CD4-positive, alpha-beta memory T cell (primary cell): ENCODE data around the gene ZFAND2A. TPM values are rescaled to one million over a fixed set of nuclear protein-coding genes. Genes with fewer than 3 reads are reported as not detected.
"Not testable (repeated sequence)": the region's sequence is repeated elsewhere in the genome, so short reads cannot be mapped to it uniquely, and the experiment has no call there.

Source experiments
- CTCF ChIA-PET: fragments of 350-600 bp; sonication (Branson Sonifier 250); formaldehyde crosslinking; loops from one replicate; lab custom pipeline; 2021; ENCODE audit warnings: inconsistent platforms; ENCODE audit not compliant: partially characterized antibody; lab: Charles Lee
- POLR2A ChIA-PET: fragments of 350-600 bp; sonication (Branson Sonifier 250); formaldehyde crosslinking; loops from one replicate; lab custom pipeline; 2021; ENCODE audit not compliant: partially characterized antibody; lab: Charles Lee
- DNase-seq, 5 donors: peaks; one replicate each; pipeline versions ENCODE4 v3.0.0 to v3.0.0-alpha.2; 2020 to 2022; ENCODE audit warnings: mixed read lengths in 1 of 5
- H3K27ac ChIP-seq: one replicate; pipeline ENCODE4 v1.7.0; 2013; ENCODE audit warnings: low read depth, low read length
- H3K27me3 ChIP-seq: 2 replicates; pipeline ENCODE4 v1.7.0; 2013; ENCODE audit warnings: mild to moderate bottlenecking, low read length, moderate library complexity; ENCODE audit not compliant: insufficient read depth
- H3K36me3 ChIP-seq: 2 replicates; pipeline ENCODE4 v1.7.0; 2013; ENCODE audit warnings: mild to moderate bottlenecking, low read length, moderate library complexity; ENCODE audit not compliant: insufficient read depth
- H3K4me1 ChIP-seq: 2 replicates; pipeline ENCODE4 v1.7.0; 2013; ENCODE audit warnings: mild to moderate bottlenecking, low read length, moderate library complexity; ENCODE audit not compliant: insufficient read depth
- H3K4me3 ChIP-seq, 2 donors: one replicate each; pipeline ENCODE4 v1.7.0; 2013; ENCODE audit warnings: low read length in 2 of 2, mild to moderate bottlenecking in 1 of 2
- H3K9me3 ChIP-seq, 2 donors: one replicate each; pipeline ENCODE4 v1.7.0; 2013; ENCODE audit warnings: low read length in 2 of 2, control low read depth in 1 of 2; ENCODE audit not compliant: control insufficient read depth in 1 of 2
- H3K27ac Mint-ChIP-seq, 7 donors: one replicate each; pipeline ENCODE4 v1.8.0; 2020 to 2021; ENCODE audit warnings: mixed read lengths in 7 of 7, mild to moderate bottlenecking in 6 of 7, inconsistent platforms in 3 of 7, moderate library complexity in 3 of 7
- H3K27me3 Mint-ChIP-seq, 2 donors: one replicate each; pipeline ENCODE4 v1.8.0; 2020 to 2021; ENCODE audit warnings: mixed read lengths in 2 of 2
- H3K36me3 Mint-ChIP-seq, 2 donors: one replicate each; pipeline ENCODE4 v1.8.0; 2020 to 2021; ENCODE audit warnings: mixed read lengths in 2 of 2, inconsistent platforms in 1 of 2, mild to moderate bottlenecking in 1 of 2
- H3K4me1 Mint-ChIP-seq, 4 donors: one replicate each; pipeline ENCODE4 v1.8.0; 2020 to 2021; ENCODE audit warnings: mixed read lengths in 4 of 4, mild to moderate bottlenecking in 1 of 4
- H3K4me3 Mint-ChIP-seq, 8 donors: one replicate each; pipeline ENCODE4 v1.8.0; 2020 to 2021; ENCODE audit warnings: mixed read lengths in 8 of 8, mild to moderate bottlenecking in 7 of 8, moderate library complexity in 6 of 8, inconsistent platforms in 3 of 8
- H3K9me3 Mint-ChIP-seq, 8 donors: one replicate each; pipeline ENCODE4 v1.8.0; 2020 to 2021; ENCODE audit warnings: mixed read lengths in 8 of 8, mild to moderate bottlenecking in 5 of 8, inconsistent platforms in 3 of 8, moderate library complexity in 1 of 8
- intact Hi-C: fragments of 100-400 bp; cut with micrococcal nuclease; formaldehyde crosslinking; loops from one replicate; pipeline ENCODE4 v1.15.1; 2023
- polyA plus RNA-seq, 2 donors: library from polyadenylated mRNA; unstranded; fragments of 300-500 nt; fragmentation: Illumina TruSeq; gene quantifications; one replicate each; pipeline ENCODE4 v1.2.3, GENCODE V29; 2021
- total RNA-seq, 2 experiments: library from RNA; stranded (reverse); gene quantifications; one replicate each; pipeline ENCODE4 v1.2.3, GENCODE V29; 2021

Gene ZFAND2A
- total and polyA plus RNA-seq, 4 experiments from 2014 or later = 30.9 to 60.7 (median 37.1) TPM

DNA sequence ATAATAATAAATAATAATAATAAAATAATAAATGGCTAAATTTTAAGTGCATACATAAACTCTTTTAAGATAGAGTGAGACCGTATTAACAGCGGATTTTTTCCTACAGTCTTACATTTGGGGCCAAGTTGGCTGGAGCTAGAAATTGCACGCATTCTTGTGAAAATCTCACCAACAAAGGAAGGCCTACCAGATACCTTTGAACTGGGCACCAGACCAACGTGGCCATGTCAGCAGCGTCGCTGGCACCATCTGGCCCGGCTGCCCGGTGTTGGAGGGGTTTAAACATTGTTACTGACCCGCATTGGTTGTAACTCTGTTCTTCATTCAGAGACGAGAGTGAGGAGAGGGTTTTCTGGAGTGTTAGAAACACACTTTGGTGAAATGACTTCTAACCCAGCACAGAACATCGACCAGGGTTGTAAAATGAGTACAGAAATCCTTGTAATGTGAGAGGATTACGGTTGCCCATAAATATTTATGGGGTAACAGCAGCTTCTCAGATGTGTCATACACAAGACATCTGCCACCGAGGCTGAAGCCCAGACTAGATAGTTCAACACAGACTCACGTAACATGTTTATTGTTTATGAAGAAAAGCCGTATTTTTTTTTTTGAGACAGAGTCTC, 38.1 kb upstream of the ZFAND2A start:
- Histone ChIP-seq H3K9me3 (no peaks in the 10 kb centered on the region), H3K36me3 (no peaks in the 10 kb centered on the region), H3K27ac (no peak overlapping the region), H3K4me3 (no peak overlapping the region), H3K4me1 (no peaks in the 10 kb centered on the region), H3K27me3 (no peaks in the 10 kb centered on the region)
- ChIA-PET CTCF (no interaction called here), POLR2A (no interaction called here)
- H3K27ac Mint-ChIP-seq = no peak overlapping the region
- intact Hi-C loops = no loop called here
- H3K9me3 Mint-ChIP-seq = no peaks in the 10 kb centered on the region
- no peak overlapping the region for H3K4me3 Mint-ChIP-seq
- H3K36me3 Mint-ChIP-seq = no peaks in the 10 kb centered on the region
- H3K27me3 Mint-ChIP-seq = peaks cover 1 to 5% of the 10 kb centered on the region in 2 donors
- H3K4me1 Mint-ChIP-seq = no peaks in the 10 kb centered on the region
- DNase-seq = no peak

GRCh38 chr7:1196950-1197349, 37.0 kb upstream of the ZFAND2A start:
- POLR2A ChIA-PET = no interaction called here
- peaks cover 3% of the 10 kb centered on the region in 2 donors for H3K27me3 Mint-ChIP-seq

DNA sequence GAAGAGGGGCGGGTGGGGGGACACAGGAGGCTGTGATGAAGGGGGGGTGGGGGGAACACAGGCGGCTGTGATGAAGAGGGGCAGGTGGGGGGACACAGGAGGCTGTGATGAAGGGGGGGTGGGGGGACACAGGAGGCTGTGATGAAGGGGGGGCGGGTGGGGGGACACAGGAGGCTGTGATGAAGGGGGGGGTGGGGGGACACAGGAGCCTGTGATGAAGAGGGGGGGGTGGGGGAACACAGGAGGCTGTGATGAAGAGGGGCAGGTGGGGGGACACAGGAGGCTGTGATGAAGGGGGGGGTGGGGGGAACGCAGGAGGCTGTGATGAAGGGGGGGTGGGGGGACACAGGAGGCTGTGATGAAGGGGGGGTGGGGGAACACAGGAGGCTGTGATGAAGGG, 36.4 kb upstream of the ZFAND2A start:
- H3K27me3 ChIP-seq, H3K9me3 Mint-ChIP-seq, H3K4me1 ChIP-seq, H3K27me3 Mint-ChIP-seq, DNase-seq, intact Hi-C loops, H3K36me3 Mint-ChIP-seq, H3K36me3 ChIP-seq, POLR2A ChIA-PET, H3K27ac ChIP-seq, H3K27ac Mint-ChIP-seq, H3K9me3 ChIP-seq, H3K4me3 ChIP-seq, CTCF ChIA-PET, H3K4me3 Mint-ChIP-seq: not testable (repeated sequence)
- peaks cover 0 to 12% (median 8%) of the 10 kb centered on the region in 4 donors for H3K4me1 Mint-ChIP-seq

More at GRCh38 chr7:1196950-1197349, 37.0 kb upstream of the ZFAND2A start:
- Mint-ChIP-seq H3K9me3 (no peaks in the 10 kb centered on the region), H3K36me3 (no peaks in the 10 kb centered on the region), H3K27ac (no peak overlapping the region), H3K4me1 (peaks cover 0 to 8% (median 5%) of the 10 kb centered on the region in 4 donors), H3K4me3 (no peak overlapping the region)
- no peak for DNase-seq
- intact Hi-C loops = no loop called here
- Histone ChIP-seq H3K9me3 (no peaks in the 10 kb centered on the region), H3K27me3 (no peaks in the 10 kb centered on the region), H3K4me1 (peaks cover 6% of the 10 kb centered on the region), H3K4me3 (no peak overlapping the region), H3K27ac (no peak overlapping the region), H3K36me3 (no peaks in the 10 kb centered on the region)
- CTCF ChIA-PET = no interaction called here

- Histone ChIP-seq H3K36me3 (no peaks in the 10 kb centered on the region), H3K4me1 (peaks cover 8% of the 10 kb centered on the region), H3K27me3 (no peaks in the 10 kb centered on the region), H3K9me3 (no peaks in the 10 kb centered on the region), H3K4me3 (no peak overlapping the region), H3K27ac (no peak overlapping the region)
- no peaks in the 10 kb centered on the region for H3K36me3 Mint-ChIP-seq
- intact Hi-C loops = no loop called here
- peaks cover 0 to 12% (median 8%) of the 10 kb centered on the region in 4 donors for H3K4me1 Mint-ChIP-seq
- POLR2A ChIA-PET = no interaction called here
- H3K4me3 Mint-ChIP-seq = no peak overlapping the region
- no peak for DNase-seq
- no peak overlapping the region for H3K27ac Mint-ChIP-seq
- no peaks in the 10 kb centered on the region for H3K9me3 Mint-ChIP-seq
- CTCF ChIA-PET = interaction anchor here (0.7 to 5.2 kb wide), 5 partner anchors 9 to 240 kb away, joined by 3 to 24 read pairs (median 9); no protein-coding TSS in a partner anchor
- peaks cover 6 to 14% of the 10 kb centered on the region in 2 donors for H3K27me3 Mint-ChIP-seq
These were observed 33.8 kb upstream of the ZFAND2A start for GRCh38 chr7:1193593-1194424.

GRCh38 chr7:1192171-1192676, 32.2 kb upstream of the ZFAND2A start:
- no peaks in the 10 kb centered on the region for H3K9me3 ChIP-seq
- H3K27me3 ChIP-seq = no peaks in the 10 kb centered on the region
- intact Hi-C loops = no loop called here
- no peaks in the 10 kb centered on the region for H3K36me3 ChIP-seq
- peaks cover 8% of the 10 kb centered on the region for H3K4me1 ChIP-seq
- H3K36me3 Mint-ChIP-seq = no peaks in the 10 kb centered on the region
- CTCF ChIA-PET = interaction anchor here (1.2 to 5.2 kb wide), 4 partner anchors 9 to 282 kb away, joined by 3 to 24 read pairs (median 8); no protein-coding TSS in a partner anchor
- H3K4me3 ChIP-seq = no peak overlapping the region
- peak overlapping the region in 2 of 7 donors; percentile 43 to 86 for H3K27ac Mint-ChIP-seq
- H3K27me3 Mint-ChIP-seq = peaks cover 8 to 16% of the 10 kb centered on the region in 2 donors
- DNase-seq = peak in 1 of 5 donors; percentile 18
- POLR2A ChIA-PET = no interaction called here
- H3K4me1 Mint-ChIP-seq = peaks cover 0 to 12% (median 8%) of the 10 kb centered on the region in 4 donors
- no peak overlapping the region for H3K27ac ChIP-seq
- peak overlapping the region in 2 of 8 donors; percentile 47 to 76 for H3K4me3 Mint-ChIP-seq
- no peaks in the 10 kb centered on the region for H3K9me3 Mint-ChIP-seq

DNA sequence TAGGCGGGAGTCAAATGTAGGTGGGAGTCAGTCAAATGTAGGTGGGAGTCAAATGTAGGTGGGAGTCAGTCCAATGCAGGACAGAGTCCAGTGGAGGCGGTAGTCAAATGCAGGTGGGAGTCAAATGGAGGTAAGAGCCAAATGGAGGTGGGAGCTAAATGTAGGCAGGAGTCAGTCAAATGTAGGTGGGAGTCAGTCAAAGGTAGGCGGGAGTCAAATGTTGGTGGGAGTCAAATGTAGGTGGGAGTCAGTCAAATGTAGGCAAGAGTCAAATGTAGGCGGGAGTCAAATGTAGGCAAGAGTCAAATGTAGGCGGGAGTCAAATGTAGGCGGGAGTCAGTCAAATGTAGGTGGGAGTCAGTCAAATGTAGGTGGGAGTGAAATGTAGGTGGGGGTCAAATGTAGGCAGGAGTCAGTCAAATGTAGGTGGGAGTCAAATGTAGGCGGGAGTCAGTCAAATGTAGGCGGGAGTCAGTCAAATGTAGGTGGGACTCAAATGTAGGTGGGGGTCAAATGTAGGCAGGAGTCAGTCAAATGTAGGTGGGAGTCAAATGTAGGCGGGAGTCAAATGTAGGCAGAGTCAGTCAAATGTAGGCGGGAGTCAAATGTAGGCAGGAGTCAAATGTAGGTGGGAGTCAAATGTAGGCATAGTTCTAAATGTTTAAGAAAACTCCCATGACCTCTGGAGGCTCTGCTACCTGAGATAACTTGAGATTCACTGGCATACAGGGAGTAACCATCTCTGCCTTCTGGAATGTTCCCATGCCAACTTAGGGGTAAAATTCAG, 30.2 kb upstream of the ZFAND2A start:
- intact Hi-C loops = no loop called here
- peaks cover 18 to 22% of the 10 kb centered on the region in 2 donors for H3K27me3 Mint-ChIP-seq
- H3K9me3 Mint-ChIP-seq = peaks cover 0 to 2% (median 0%) of the 10 kb centered on the region in 8 donors
- Histone ChIP-seq H3K9me3 (no peaks in the 10 kb centered on the region), H3K27me3 (no peaks in the 10 kb centered on the region), H3K36me3 (no peaks in the 10 kb centered on the region), H3K4me3 (no peak overlapping the region), H3K4me1 (peaks cover 8% of the 10 kb centered on the region), H3K27ac (no peak overlapping the region)
- ChIA-PET CTCF (interaction anchor here (0.7 to 5.2 kb wide), 3 partner anchors 14 to 32 kb away, joined by 3 to 24 read pairs (median 4); no protein-coding TSS in a partner anchor), POLR2A (no interaction called here)
- peaks cover 0 to 12% (median 8%) of the 10 kb centered on the region in 4 donors for H3K4me1 Mint-ChIP-seq
- H3K36me3 Mint-ChIP-seq = no peaks in the 10 kb centered on the region
- no peak for DNase-seq
- H3K27ac Mint-ChIP-seq = no peak overlapping the region
- no peak overlapping the region for H3K4me3 Mint-ChIP-seq
